HepG2 (cell line): ENCODE data around the gene AP3B1. TPM values are rescaled to one million over a fixed set of nuclear protein-coding genes. Genes with fewer than 3 reads are reported as not detected.
A peak's percentile ranks its signal among the peaks of the same experiment; 100 is the strongest.

Source experiments
- ATAC-seq: fragments of 200-7000 bp; cut with Tn5 transposase; 3 replicates; pipeline ENCODE4 v1.9.1; 2020; ENCODE audit warnings: mild to moderate bottlenecking, moderate library complexity
- BruUV-seq: library from RNA; stranded (reverse); fragments of 400-500 nt; replicated peaks from 2 replicates; lab custom pipeline; 2021; lab: Mats Ljungman, UMichigan
- CTCF ChIA-PET: fragments of 300-600 bp; formaldehyde crosslinking; extraction: SDS; loops from one replicate; lab custom pipeline; 2021; ENCODE audit warnings: low total read pairs, inconsistent platforms, low intra/inter-chr PET ratio; lab: Yijun Ruan, JAX
- POLR2A ChIA-PET: fragments of 350-600 bp; sonication (Branson Sonifier 250); formaldehyde crosslinking; loops from one replicate; lab custom pipeline; 2020; ENCODE audit warnings: antibody characterized with exemption, inconsistent platforms; lab: Yijun Ruan, JAX
- DNase-seq: peaks from one replicate; pipeline ENCODE4 v3.0.0-alpha.2; 2015; ENCODE audit warnings: low spot score
- FAIRE-seq: peaks from 3 replicates; lab custom pipeline; 2011; peaks lifted over from hg19 to GRCh38; lab: Jason Lieb, UNC
- H2AFZ ChIP-seq: one replicate; pipeline ENCODE4 v1.6.1; 2011; ENCODE audit warnings: low read length, inconsistent platforms
- H3K27ac ChIP-seq: fragments of 300-600 bp; 3 replicates; pipeline ENCODE4 v1.8.0; 2011; ENCODE audit warnings: mixed run types, mild to moderate bottlenecking, mixed read lengths, low read length, inconsistent platforms; ENCODE audit not compliant: insufficient read depth; ENCODE audit errors: extremely low read length
- H3K27me3 ChIP-seq, 2 experiments: fragments of 200-600 bp in 1 of 2; 2 replicates in 1 of 2; 3 replicates in 1 of 2; pipeline versions ENCODE4 v1.6.0 to v1.8.0; 2011; ENCODE audit warnings: low read length in 2 of 2, mild to moderate bottlenecking in 2 of 2, moderate library complexity in 2 of 2, inconsistent platforms in 1 of 2; ENCODE audit not compliant: insufficient read depth in 2 of 2, control insufficient read depth in 1 of 2
- H3K36me3 ChIP-seq, 2 experiments: fragments of 200-600 bp in 1 of 2; replicated peaks in 1 of 2; 2 replicates in 1 of 2; 3 replicates in 1 of 2; pipeline versions ENCODE4 v1.5.1 to v1.8.0; 2011; ENCODE audit warnings: low read length in 2 of 2, inconsistent platforms in 1 of 2; ENCODE audit not compliant: insufficient read depth in 2 of 2, control insufficient read depth in 1 of 2
- H3K4me1 ChIP-seq: 2 replicates; pipeline ENCODE4 v1.5.1; 2012; ENCODE audit warnings: low read length, inconsistent platforms; ENCODE audit not compliant: insufficient read depth
- H3K4me2 ChIP-seq: 2 replicates; pipeline ENCODE4 v1.6.0; 2011; ENCODE audit warnings: low read depth, low read length, inconsistent platforms
- H3K4me3 ChIP-seq, 3 experiments: fragments of 200-600 bp in 1 of 3; sonication (generic), shearing (Covaris generic) in 1 of 3; replicated peaks in 1 of 3; 2 replicates each; pipeline ENCODE4 v1.5.1; 2011 to 2016; ENCODE audit warnings: low read length in 3 of 3, inconsistent platforms in 2 of 3, low read depth in 2 of 3, mild to moderate bottlenecking in 2 of 3, control low read depth in 1 of 3, mixed read lengths in 1 of 3; ENCODE audit not compliant: insufficient read depth in 1 of 3
- H3K79me2 ChIP-seq: one replicate; pipeline ENCODE4 v1.6.1; 2011; ENCODE audit warnings: low read length, inconsistent platforms; ENCODE audit not compliant: insufficient read depth
- H3K9ac ChIP-seq: 2 replicates; pipeline ENCODE4 v1.6.0; 2011; ENCODE audit warnings: mild to moderate bottlenecking, low read depth, low read length, inconsistent platforms; ENCODE audit not compliant: insufficient read depth
- H3K9me3 ChIP-seq: 2 replicates; pipeline ENCODE4 v1.5.1; 2012; ENCODE audit warnings: mild to moderate bottlenecking, low read length
- H4K20me1 ChIP-seq: 2 replicates; pipeline ENCODE4 v1.6.0; 2011; ENCODE audit warnings: inconsistent platforms, mild to moderate bottlenecking, low read length, moderate library complexity; ENCODE audit not compliant: insufficient read depth
- CEBPB ChIP-seq: IDR thresholded peaks from 2 replicates; pipeline ENCODE4 v1.6.1; 2011; ENCODE audit warnings: low read depth, low read length, improper control_type of control experiment, borderline replicate concordance
- GATAD2A ChIP-seq: IDR thresholded peaks from 2 replicates; pipeline ENCODE4 v1.6.1; 2016
- ISX ChIP-seq: sonication (generic); formaldehyde crosslinking; conservative IDR thresholded peaks from 2 replicates; pipeline ENCODE4 v1.5.0; 2020; ENCODE audit warnings: missing genetic modification reagents
- WGBS: methylation state at CpG from one replicate; pipeline ENCODE4 v1.1.6; 2017; ENCODE audit warnings: low lambda C conversion rate; 5-methylcytosine and 5-hydroxymethylcytosine counted together
- in situ Hi-C: cut with HindIII; loops from 2 replicates; pipeline ENCODE4 v1.10.0; 2017; ENCODE audit warnings: low pct_unique_long_range_greater_than_20kb; ENCODE audit not compliant: extremely low pct_ligation_motif_present
- intact Hi-C: fragments of 100-400 bp; cut with micrococcal nuclease; formaldehyde crosslinking; loops from one replicate; pipeline ENCODE4 v1.10.0; 2022; ENCODE audit not compliant: unreplicated experiment
- polyA plus RNA-seq, 8 experiments: library from polyadenylated mRNA; depleted of rRNA in 3 of 8; stranded (reverse) in 7 of 8; unstranded in 1 of 8; fragments of >200 nt; fragmentation: Illumina TruSeq in 4 of 8; extraction: Trizol in 4 of 8; gene quantifications; 2 replicates each; pipeline versions ENCODE4 v1.2.1 to v1.2.3, GENCODE V29; 2011 to 2016; ENCODE audit warnings: low read depth in 4 of 8, missing spikeins in 1 of 8, mixed read lengths in 1 of 8; ENCODE audit not compliant: insufficient read depth in 1 of 8
- total RNA-seq, 5 experiments: library from RNA; depleted of rRNA; stranded (reverse); fragments of >200 nt; fragmentation: Illumina TruSeq; extraction: Trizol; gene quantifications; 2 replicates each; pipeline ENCODE4 v1.2.3, GENCODE V29; 2016; ENCODE audit warnings: low read depth in 1 of 5

The AP3B1 gene
- total and polyA plus RNA-seq, 2 of the 13 experiments (the other 11 are each of a cell fraction or from before 2014, with no cell fraction given): 37.7 to 51.2 TPM

- no peak for DNase-seq
- BruUV-seq: no TSS peak
- ChIA-PET POLR2A (no interaction called here), CTCF (no interaction called here)
- Histone ChIP-seq H3K4me1 (peaks cover 11% of the 10 kb centered on the region; the same call in 1 of the 2 replicates), H3K27me3 (no peaks in the 10 kb centered on the region), H3K79me2 (no peaks in the 10 kb centered on the region), H3K27ac (no peak overlapping the region), H4K20me1 (no peaks in the 10 kb centered on the region), H3K9me3 (no peaks in the 10 kb centered on the region), H2AFZ (no peak overlapping the region), H3K36me3 (peaks cover 2 to 7% of the 10 kb centered on the region in 2 experiments; a peak in 4 of 5 replicates), H3K4me3 (no peak overlapping the region), H3K9ac (no peak overlapping the region), H3K4me2 (no peak overlapping the region)
- no peak for FAIRE-seq
- no peak for TF ChIP-seq ISX (CRISPR knock-in tag)
- 100% methylated on average over 1 of the region's 1 CpG for WGBS
- intact Hi-C loops (loop anchor here (10.0 kb wide), 1 partner anchor 230 kb away; the partner anchor contains the start of gene TBCA), in situ Hi-C loops (no loop called here)
- no peak for ATAC-seq
Measured at GRCh38 chr5:78004559-78004958, 289.9 kb downstream of the AP3B1 start.

GRCh38 chr5:78003919-78004318, 290.6 kb downstream of the AP3B1 start:
- ChIA-PET CTCF (no interaction called here), POLR2A (no interaction called here)
- Histone ChIP-seq H2AFZ (no peak overlapping the region), H3K4me2 (no peak overlapping the region), H3K4me3 (no peak overlapping the region), H3K9ac (no peak overlapping the region), H3K27ac (no peak overlapping the region), H3K79me2 (no peaks in the 10 kb centered on the region), H3K4me1 (peaks cover 11% of the 10 kb centered on the region; the same call in 1 of the 2 replicates), H3K9me3 (no peaks in the 10 kb centered on the region), H3K36me3 (peaks cover 2 to 9% of the 10 kb centered on the region in 2 experiments; a peak in 4 of 5 replicates), H3K27me3 (no peaks in the 10 kb centered on the region), H4K20me1 (no peaks in the 10 kb centered on the region)
- FAIRE-seq (no peak), DNase-seq (no peak), ATAC-seq (no peak)
- WGBS: 98% methylated on average over 7 of the region's 7 CpGs
- no TSS peak for BruUV-seq
- TF ChIP-seq CEBPB (0 out of 2 replicates have a peak, but pooled peaks have one; percentile 30), GATAD2A (CRISPR knock-in tag) (no peak)
- in situ Hi-C loops (no loop called here), intact Hi-C loops (loop anchor here (10.0 kb wide), 1 partner anchor 229 kb away; the partner anchor contains the start of gene TBCA)
